H1 (cell line): ENCODE measurements around the gene BRD4. TPM values are rescaled to one million over a fixed set of nuclear protein-coding genes. Genes with fewer than 3 reads are reported as not detected.

Experiments
- CTCF ChIA-PET: fragments of 300-600 bp; sonication (Branson Sonifier 250); formaldehyde crosslinking; loops from one replicate; lab custom pipeline; 2021; ENCODE audit not compliant: partially characterized antibody; lab: Charles Lee
- POLR2A ChIA-PET: fragments of 300-600 bp; sonication (Branson Sonifier 250); formaldehyde crosslinking; loops from one replicate; lab custom pipeline; 2021; ENCODE audit warnings: inconsistent platforms; ENCODE audit not compliant: partially characterized antibody; lab: Charles Lee
- DNase-seq, 2 experiments: peaks; one replicate each; pipeline versions ENCODE4 v3.0.0 to v3.0.0-alpha.2; 2010 to 2022; ENCODE audit warnings: low spot score in 2 of 2, low read depth in 1 of 2, mixed read lengths in 1 of 2
- FAIRE-seq: peaks from 2 replicates; lab custom pipeline; 2011; peaks lifted over from hg19 to GRCh38; lab: Jason Lieb, UNC
- H2AFZ ChIP-seq: 2 replicates; pipeline ENCODE4 v1.8.1; 2012; ENCODE audit warnings: low read length, inconsistent platforms
- H2AK5ac ChIP-seq: 2 replicates; pipeline ENCODE4 v1.6.1; 2013; ENCODE audit warnings: low read depth, low read length
- H2BK120ac ChIP-seq: replicated peaks from 2 replicates; pipeline ENCODE3; 2013; ENCODE audit warnings: low read depth, low read length, inconsistent platforms
- H2BK12ac ChIP-seq: 2 replicates; pipeline ENCODE4 v1.6.1; 2013; ENCODE audit warnings: low read depth, low read length
- H2BK15ac ChIP-seq: 2 replicates; pipeline ENCODE4 v1.6.1; 2013; ENCODE audit warnings: low read length
- H2BK20ac ChIP-seq: 2 replicates; pipeline ENCODE4 v1.6.1; 2013; ENCODE audit warnings: low read length
- H2BK5ac ChIP-seq: 2 replicates; pipeline ENCODE4 v1.6.1; 2013; ENCODE audit warnings: low read depth, low read length
- H3K14ac ChIP-seq: 2 replicates; pipeline ENCODE4 v1.6.1; 2013; ENCODE audit warnings: inconsistent platforms; ENCODE audit not compliant: insufficient read length
- H3K18ac ChIP-seq: 2 replicates; pipeline ENCODE4 v1.6.1; 2013; ENCODE audit warnings: low read length; ENCODE audit errors: extremely low read depth
- H3K23ac ChIP-seq: 2 replicates; pipeline ENCODE4 v1.6.1; 2013; ENCODE audit warnings: inconsistent platforms; ENCODE audit not compliant: insufficient read length
- H3K23me2 ChIP-seq: 2 replicates; pipeline ENCODE4 v1.6.1; 2013; ENCODE audit warnings: low read depth, low read length
- H3K27ac ChIP-seq: 2 replicates; pipeline ENCODE4 v1.6.1; 2011; ENCODE audit warnings: low read depth, low read length, inconsistent platforms
- H3K27me3 ChIP-seq, 4 experiments: replicated peaks in 1 of 4; 1 replicate in 1 of 4; 2 replicates in 3 of 4; pipeline versions ENCODE4 v1.6.1 to v1.8.1; 2011 to 2013; ENCODE audit warnings: low read length in 3 of 4, mild to moderate bottlenecking in 3 of 4, inconsistent platforms in 2 of 4, mixed read lengths in 2 of 4, moderate library complexity in 1 of 4; ENCODE audit not compliant: control insufficient read depth in 3 of 4, insufficient read depth in 3 of 4; ENCODE audit errors: extremely low read depth in 1 of 4
- H3K36me3 ChIP-seq, 4 experiments: 2 replicates each; pipeline versions ENCODE4 v1.6.1 to v1.8.1; 2011 to 2013; ENCODE audit warnings: mild to moderate bottlenecking in 4 of 4, low read length in 3 of 4, moderate library complexity in 2 of 4, control low read depth in 1 of 4, inconsistent platforms in 1 of 4; ENCODE audit not compliant: insufficient read depth in 4 of 4, control insufficient read depth in 2 of 4
- H3K4ac ChIP-seq: replicated peaks from 2 replicates; pipeline ENCODE3; 2013; ENCODE audit warnings: low read length, low read depth, mixed read lengths, inconsistent platforms; ENCODE audit not compliant: insufficient read length
- H3K4me1 ChIP-seq, 4 experiments: replicated peaks in 1 of 4; 1 replicate in 1 of 4; 2 replicates in 3 of 4; pipeline versions ENCODE4 v1.6.1 to v1.8.1; 2011 to 2013; ENCODE audit warnings: low read length in 3 of 4, inconsistent platforms in 2 of 4, mixed read lengths in 1 of 4; ENCODE audit not compliant: insufficient read depth in 4 of 4, control insufficient read depth in 3 of 4
- H3K4me2 ChIP-seq, 2 experiments: 2 replicates each; pipeline versions ENCODE4 v1.6.1 to v1.8.1; 2011 to 2013; ENCODE audit warnings: low read depth in 2 of 2, low read length in 2 of 2, control low read depth in 1 of 2, inconsistent platforms in 1 of 2, mild to moderate bottlenecking in 1 of 2; ENCODE audit not compliant: insufficient read depth in 1 of 2
- H3K4me3 ChIP-seq, 4 experiments: fragments of 200-600, 300-600 bp in 1 of 4; sonication (generic), shearing (Covaris generic), sonication (Bioruptor Twin) in 1 of 4; 2 replicates each; pipeline versions ENCODE4 v1.5.1 to v1.8.1; 2011 to 2016; ENCODE audit warnings: low read length in 4 of 4, low read depth in 3 of 4, control low read depth in 2 of 4, inconsistent platforms in 2 of 4, mild to moderate bottlenecking in 2 of 4, mixed read lengths in 1 of 4, moderate library complexity in 1 of 4; ENCODE audit not compliant: insufficient read depth in 2 of 4; ENCODE audit errors: extremely low read depth in 1 of 4
- H3K56ac ChIP-seq: replicated peaks from 2 replicates; pipeline ENCODE3; 2013; ENCODE audit warnings: low read depth, mild to moderate bottlenecking, mixed read lengths, low read length, inconsistent platforms; ENCODE audit not compliant: insufficient read length
- H3K79me1 ChIP-seq: 2 replicates; pipeline ENCODE4 v1.6.1; 2013; ENCODE audit warnings: low read depth, low read length, control low read depth
- H3K79me2 ChIP-seq, 2 experiments: 2 replicates each; pipeline versions ENCODE4 v1.6.1 to v1.8.1; 2012 to 2013; ENCODE audit warnings: low read length in 2 of 2, mild to moderate bottlenecking in 2 of 2, inconsistent platforms in 1 of 2; ENCODE audit not compliant: insufficient read depth in 2 of 2, control insufficient read depth in 1 of 2
- H3K9ac ChIP-seq, 4 experiments: replicated peaks in 1 of 4; 1 replicate in 1 of 4; 2 replicates in 3 of 4; pipeline versions ENCODE4 v1.6.1 to v1.8.1; 2011 to 2013; ENCODE audit warnings: low read depth in 3 of 4, low read length in 3 of 4, control low read depth in 2 of 4, mild to moderate bottlenecking in 2 of 4, moderate library complexity in 2 of 4, inconsistent platforms in 1 of 4; ENCODE audit errors: extremely low read depth in 1 of 4
- H3K9me3 ChIP-seq, 2 experiments: 2 replicates each; pipeline versions ENCODE4 v1.6.1 to v1.8.1; 2012 to 2013; ENCODE audit warnings: mild to moderate bottlenecking in 2 of 2, moderate library complexity in 2 of 2, control low read depth in 1 of 2, inconsistent platforms in 1 of 2, low read depth in 1 of 2, low read length in 1 of 2, mixed read lengths in 1 of 2; ENCODE audit not compliant: insufficient read depth in 2 of 2
- H4K20me1 ChIP-seq, 2 experiments: replicated peaks in 1 of 2; 2 replicates each; pipeline versions ENCODE3 to v1.8.1; 2011 to 2013; ENCODE audit warnings: inconsistent platforms in 2 of 2, low read length in 2 of 2, mild to moderate bottlenecking in 1 of 2; ENCODE audit not compliant: insufficient read depth in 2 of 2, control insufficient read depth in 1 of 2
- H4K5ac ChIP-seq: 2 replicates; pipeline ENCODE4 v1.6.1; 2013; ENCODE audit warnings: low read length, low read depth, mixed read lengths, inconsistent platforms; ENCODE audit not compliant: insufficient read length
- H4K8ac ChIP-seq: 2 replicates; pipeline ENCODE4 v1.8.0; 2013; ENCODE audit warnings: mild to moderate bottlenecking, moderate library complexity, low read length, inconsistent platforms; ENCODE audit not compliant: insufficient read depth; ENCODE audit errors: extremely low read depth
- H4K91ac ChIP-seq: replicated peaks from 2 replicates; pipeline ENCODE3; 2013; ENCODE audit warnings: low read length, mixed read lengths, inconsistent platforms; ENCODE audit not compliant: insufficient read length
- ASH2L ChIP-seq: fragments of 200-600, 300-600 bp; sonication (generic); IDR thresholded peaks from one replicate; pipeline ENCODE4 v1.7.1; 2017; ENCODE audit warnings: low read length
- CREB1 ChIP-seq: IDR thresholded peaks from 2 replicates; pipeline ENCODE4 v1.6.1; 2012; ENCODE audit warnings: inconsistent platforms
- EGR1 ChIP-seq: IDR thresholded peaks from 2 replicates; pipeline ENCODE4 v1.6.1; 2011; ENCODE audit warnings: low read depth, low read length, borderline replicate concordance
- JUND ChIP-seq: IDR thresholded peaks from 2 replicates; pipeline ENCODE4 v1.6.1; 2011; ENCODE audit warnings: mild to moderate bottlenecking, improper control_type of control experiment, low read length
- KDM5A ChIP-seq: fragments of 200-600 bp; IDR thresholded peaks from 2 replicates; pipeline ENCODE4 v1.7.1; 2012; ENCODE audit warnings: mild to moderate bottlenecking, low read length, inconsistent platforms, mixed read lengths
- MAX ChIP-seq: IDR thresholded peaks from 2 replicates; pipeline ENCODE4 v1.6.1; 2012; ENCODE audit warnings: inconsistent platforms
- POLR2AphosphoS5 ChIP-seq: IDR thresholded peaks from 2 replicates; pipeline ENCODE4 v1.6.1; 2011; ENCODE audit warnings: low read depth, low read length
- POU5F1 ChIP-seq: IDR thresholded peaks from 2 replicates; pipeline ENCODE4 v1.6.1; 2011; ENCODE audit warnings: low read depth, mild to moderate bottlenecking, low read length, moderate library complexity
- RAD21 ChIP-seq, 2 experiments: IDR thresholded peaks in 1 of 2; conservative IDR thresholded peaks in 1 of 2; 2 replicates each; pipeline ENCODE4 v1.6.1; 2011; ENCODE audit warnings: low read depth in 2 of 2, low read length in 2 of 2, improper control_type of control experiment in 1 of 2, inconsistent platforms in 1 of 2, mild to moderate bottlenecking in 1 of 2, moderate library complexity in 1 of 2
- SRF ChIP-seq: IDR thresholded peaks from 2 replicates; pipeline ENCODE4 v1.6.1; 2011; ENCODE audit warnings: mild to moderate bottlenecking, low read depth, low read length, moderate library complexity
- SUZ12 ChIP-seq: fragments of 200-600 bp; sonication (generic); IDR thresholded peaks from 2 replicates; pipeline ENCODE4 v1.6.1; 2012; ENCODE audit warnings: mild to moderate bottlenecking, inconsistent platforms, low read length, moderate library complexity, mixed read lengths
- TAF7 ChIP-seq: optimal IDR thresholded peaks from 2 replicates; pipeline ENCODE3; 2011; ENCODE audit warnings: low read depth, mild to moderate bottlenecking, inconsistent platforms, low read length, moderate library complexity, borderline replicate concordance
- TEAD4 ChIP-seq: IDR thresholded peaks from 2 replicates; pipeline ENCODE4 v1.6.1; 2012; ENCODE audit warnings: low read depth, low read length, inconsistent platforms, mixed read lengths
- WGBS, 2 experiments: shearing (Covaris generic) in 1 of 2; methylation state at CpG; one replicate each; pipeline versions ENCODE4 v1.1.6 to v1.1.7; 2013 to 2015; ENCODE audit warnings: low lambda C conversion rate in 2 of 2, mixed read lengths in 2 of 2, inconsistent platforms in 1 of 2, low coverage in 1 of 2, missing lambda C conversion rate in 1 of 2; ENCODE audit not compliant: insufficient replicate concordance in 2 of 2, insufficient coverage in 1 of 2, insufficient read length in 1 of 2; ENCODE audit errors: extremely low coverage in 1 of 2, missing lambda C conversion rate in 1 of 2; 5-methylcytosine and 5-hydroxymethylcytosine counted together
- polyA plus RNA-seq, 7 experiments: library from polyadenylated mRNA; depleted of rRNA in 3 of 7; stranded (reverse) in 5 of 7; unstranded in 2 of 7; fragments of >200 nt in 5 of 7; fragments of 200-250 nt in 2 of 7; gene quantifications; 1 replicate in 5 of 7; 2 replicates in 1 of 7; 4 replicates in 1 of 7; pipeline versions ENCODE4 v1.2.1 to v1.2.3, GENCODE V29; 2011 to 2013; ENCODE audit warnings: missing spikeins in 2 of 7, mixed read lengths in 2 of 7
- total RNA-seq: library from RNA; stranded (reverse); fragmentation: NEBNext Ultra II Directional; extraction: Animal tissue kit (Norgen Biotek cat#: 25700); gene quantifications from 2 replicates; pipeline ENCODE4 v1.2.1, GENCODE V29; 2021
- TF ChIP-seq, protein P1 (sequence below): IDR thresholded peaks from 2 replicates; pipeline ENCODE4 v1.6.1; 2012; ENCODE audit warnings: inconsistent platforms

BRD4 gene
- total and polyA plus RNA-seq, 2 of the 8 experiments (the other 6 are each of a cell fraction or from before 2014, with no cell fraction given): 14.1 to 146 TPM

- Histone ChIP-seq H3K56ac (no peak overlapping the region), H3K9me3 (no peaks in the 10 kb centered on the region), H3K4me3 (no peak overlapping the region), H2BK20ac (no peak overlapping the region), H3K4me2 (no peak overlapping the region), H4K5ac (no peak overlapping the region), H3K4me1 (peaks cover 7 to 31% (median 18%) of the 10 kb centered on the region in 4 experiments; a peak in 6 of 7 replicates), H3K79me2 (peaks cover 78 to 99% of the 10 kb centered on the region in 2 experiments), H3K9ac (no peak overlapping the region), H4K91ac (no peak overlapping the region), H3K36me3 (peaks cover 0 to 5% (median 3%) of the 10 kb centered on the region in 4 experiments; a peak in 3 of 8 replicates), H3K4ac (no peak overlapping the region), H3K23me2 (no peaks in the 10 kb centered on the region), H2BK15ac (no peak overlapping the region), H3K14ac (no peak overlapping the region), H2AK5ac (no peak overlapping the region), H3K27me3 (no peaks in the 10 kb centered on the region), H2BK12ac (no peak overlapping the region), H4K8ac (no peak overlapping the region), H3K79me1 (peaks cover 36% of the 10 kb centered on the region), H3K18ac (no peak overlapping the region), H4K20me1 (peaks cover 67% of the 10 kb centered on the region in 2 experiments), H2AFZ (no peak overlapping the region), H2BK120ac (no peak overlapping the region), H3K23ac (no peak overlapping the region), H2BK5ac (no peak overlapping the region), H3K27ac (no peak overlapping the region)
- FAIRE-seq (no peak), DNase-seq (no peak)
- 77% methylated on average over 4 of the region's 4 CpGs; no CpG with 5 or more reads in 1 of the 2 experiments for WGBS, 2 experiments
- CTCF ChIA-PET: interaction anchor here (0.9 to 1.4 kb wide), 3 partner anchors 9 to 120 kb away, joined by 3 to 5 read pairs (median 3); no protein-coding TSS in a partner anchor
- TF ChIP-seq SRF (no peak), TEAD4 (no peak), POU5F1 (no peak), ASH2L (no peak), TAF7 (no peak), KDM5A (no peak), SUZ12 (no peak), JUND (no peak), EGR1 (no peak), RAD21 (IDR thresholded peaks at IDR 0.05 in 1 of 2, conservative IDR thresholded peaks at IDR 0.05 in 1 of 2; ENCODE audit: low read depth in 2 of 2, low read length in 2 of 2) (no peak), POLR2AphosphoS5 (no peak), CREB1 (no peak), MAX (no peak)
- TF ChIP-seq, protein P1, sequence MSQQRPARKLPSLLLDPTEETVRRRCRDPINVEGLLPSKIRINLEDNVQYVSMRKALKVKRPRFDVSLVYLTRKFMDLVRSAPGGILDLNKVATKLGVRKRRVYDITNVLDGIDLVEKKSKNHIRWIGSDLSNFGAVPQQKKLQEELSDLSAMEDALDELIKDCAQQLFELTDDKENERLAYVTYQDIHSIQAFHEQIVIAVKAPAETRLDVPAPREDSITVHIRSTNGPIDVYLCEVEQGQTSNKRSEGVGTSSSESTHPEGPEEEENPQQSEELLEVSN: no peak
- POLR2A ChIA-PET: interaction anchor here (0.5 to 1.4 kb wide), 4 partner anchors 24 to 127 kb away, joined by 3 to 4 read pairs (median 3); partner anchors contain the start of gene AKAP8L
These were observed 40.8 kb downstream of the BRD4 start for GRCh38 chr19:15291548-15292021.
